ENCODE results near the gene RING1.

The RING1 gene

GRCh38 chr6:33192105-33192646 lies 16.1 kb upstream of the RING1 start, which contains the start of gene COL11A2:
COL11A2 (minus strand) TSS chr6:33192467; CDS start chr6:33192240, 227 bp downstream.
- in situ Hi-C loops (cut with MboI; ENCODE audit: low sequenced_read_pairs), result no loop called here

DNA sequence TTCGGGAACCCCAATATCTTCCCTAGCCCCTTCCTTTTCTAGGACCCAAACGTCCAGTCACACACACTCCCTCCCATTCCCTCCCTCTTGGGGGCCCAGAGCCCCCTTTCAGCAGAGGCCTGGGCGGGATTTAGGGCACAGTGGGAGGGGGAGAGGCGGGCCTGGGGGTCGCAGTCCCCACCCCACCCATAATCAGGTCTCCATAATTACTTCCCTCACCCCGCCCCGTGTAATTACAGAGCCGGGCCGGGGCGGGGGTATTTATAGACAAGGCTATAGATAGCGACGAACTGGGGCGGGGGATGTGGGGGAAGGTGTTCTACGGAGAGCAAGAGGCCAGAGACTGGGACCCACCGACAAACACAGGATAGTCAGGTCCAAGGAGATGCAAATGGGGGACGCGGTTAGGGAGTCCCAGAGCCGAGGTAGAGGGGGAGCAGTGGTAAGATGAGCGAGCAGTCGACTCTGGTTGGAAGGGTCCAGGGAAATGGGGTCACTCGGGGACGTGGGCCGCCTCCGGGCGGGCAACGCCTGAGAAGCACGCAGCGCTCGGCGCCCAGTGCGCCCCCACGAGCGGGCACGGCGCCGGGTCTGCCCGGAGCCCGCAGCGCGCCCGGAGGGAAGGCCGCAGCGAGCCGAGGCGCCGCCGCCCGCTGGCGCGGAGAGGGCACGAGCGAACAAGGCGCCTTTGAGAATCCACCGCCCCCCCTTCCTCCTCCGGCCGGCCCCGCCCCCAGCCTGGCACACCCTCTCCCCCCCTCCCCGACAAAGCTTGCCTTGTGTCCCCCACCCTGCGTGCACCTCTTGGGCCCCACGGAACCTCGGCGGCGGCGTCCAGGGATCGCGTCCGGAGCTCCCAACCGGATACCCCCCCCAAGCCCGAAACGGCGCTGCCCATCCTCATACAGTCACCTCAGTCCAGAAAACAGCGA lies 15.4 kb upstream of the RING1 start:
- in situ Hi-C loops (cut with MboI; ENCODE audit: low sequenced_read_pairs), result no loop called here

GRCh38 chr6:33193619-33194018 lies 14.7 kb upstream of the RING1 start:
- in situ Hi-C loops (cut with MboI; ENCODE audit: low sequenced_read_pairs), result no loop called here

- in situ Hi-C loops (cut with MboI; ENCODE audit: low sequenced_read_pairs), result no loop called here
These were observed 13.8 kb upstream of the RING1 start for GRCh38 chr6:33194431-33194979.

DNA sequence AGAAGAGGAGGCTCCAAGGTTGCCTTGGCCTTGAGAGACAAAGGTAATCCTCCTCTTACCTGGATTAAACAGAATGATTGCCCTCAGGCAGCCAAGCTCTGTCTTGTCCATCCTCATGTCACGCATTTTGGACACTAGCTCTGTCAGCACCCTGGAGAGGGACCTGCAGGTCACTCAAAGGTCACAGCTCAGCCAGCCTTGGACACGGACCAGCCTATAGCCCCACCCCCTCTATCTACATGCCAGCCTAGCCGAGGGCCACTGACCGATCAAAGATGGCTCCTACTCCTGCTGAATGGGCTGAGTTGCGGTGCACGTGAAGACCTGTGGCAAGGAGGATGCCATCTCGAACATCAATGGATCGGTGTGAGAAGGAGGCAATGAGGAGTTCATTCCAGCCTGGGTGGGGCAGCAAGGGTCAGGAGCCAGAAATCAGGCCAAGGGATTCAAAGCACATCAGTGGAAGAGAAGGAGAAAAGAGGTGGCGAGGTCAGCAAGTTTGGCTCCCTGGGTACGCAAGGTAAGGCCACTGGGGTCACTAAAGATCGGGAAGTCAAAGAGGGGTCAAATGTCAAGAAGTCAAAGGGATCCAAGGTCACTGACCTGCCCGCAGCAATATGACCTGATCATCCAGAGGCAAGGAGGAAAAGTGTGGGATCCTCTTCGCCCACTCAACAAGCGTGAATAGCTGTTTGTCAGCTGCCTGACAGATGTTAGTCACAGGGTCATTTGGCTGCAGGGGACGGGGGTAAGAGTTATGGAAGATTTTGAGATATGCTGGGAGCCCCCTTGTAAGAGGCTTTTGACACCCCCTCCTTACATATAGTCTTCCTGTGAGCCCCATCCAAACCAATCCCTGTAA lies 12.8 kb upstream of the RING1 start:
- in situ Hi-C loops (cut with MboI; ENCODE audit: low sequenced_read_pairs), result no loop called here

DNA sequence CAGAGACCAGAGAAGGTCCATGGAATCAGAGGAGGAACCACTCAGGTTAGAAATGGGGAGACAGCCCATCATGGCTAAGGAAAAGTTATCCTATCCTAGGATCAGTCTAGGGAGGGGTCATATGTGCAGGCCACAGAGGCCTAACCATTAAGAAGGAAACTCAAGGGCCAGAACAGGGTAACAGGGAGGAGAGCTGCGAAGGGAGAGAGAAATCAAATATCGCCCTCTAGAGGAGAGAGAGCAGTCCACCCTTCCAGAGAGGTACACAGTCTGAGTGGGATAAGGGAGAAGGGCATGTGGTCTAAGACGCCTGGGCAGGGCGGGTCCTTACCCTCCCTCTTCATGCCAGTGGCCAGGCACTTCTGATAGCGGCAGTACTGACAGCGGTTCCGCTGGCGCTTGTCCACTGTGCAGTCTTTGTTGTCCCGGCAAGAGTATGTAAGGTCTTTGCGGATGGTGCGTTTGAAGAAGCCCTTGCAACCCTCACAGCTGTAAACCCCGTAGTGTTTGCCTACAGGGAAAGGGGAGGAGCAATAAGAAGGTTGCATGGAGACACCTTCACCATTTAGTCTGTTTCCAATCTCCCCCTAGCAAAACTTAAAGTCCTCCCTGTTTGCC lies 10.8 kb upstream of the RING1 start:
- in situ Hi-C loops (cut with MboI; ENCODE audit: low sequenced_read_pairs), result no loop called here

DNA sequence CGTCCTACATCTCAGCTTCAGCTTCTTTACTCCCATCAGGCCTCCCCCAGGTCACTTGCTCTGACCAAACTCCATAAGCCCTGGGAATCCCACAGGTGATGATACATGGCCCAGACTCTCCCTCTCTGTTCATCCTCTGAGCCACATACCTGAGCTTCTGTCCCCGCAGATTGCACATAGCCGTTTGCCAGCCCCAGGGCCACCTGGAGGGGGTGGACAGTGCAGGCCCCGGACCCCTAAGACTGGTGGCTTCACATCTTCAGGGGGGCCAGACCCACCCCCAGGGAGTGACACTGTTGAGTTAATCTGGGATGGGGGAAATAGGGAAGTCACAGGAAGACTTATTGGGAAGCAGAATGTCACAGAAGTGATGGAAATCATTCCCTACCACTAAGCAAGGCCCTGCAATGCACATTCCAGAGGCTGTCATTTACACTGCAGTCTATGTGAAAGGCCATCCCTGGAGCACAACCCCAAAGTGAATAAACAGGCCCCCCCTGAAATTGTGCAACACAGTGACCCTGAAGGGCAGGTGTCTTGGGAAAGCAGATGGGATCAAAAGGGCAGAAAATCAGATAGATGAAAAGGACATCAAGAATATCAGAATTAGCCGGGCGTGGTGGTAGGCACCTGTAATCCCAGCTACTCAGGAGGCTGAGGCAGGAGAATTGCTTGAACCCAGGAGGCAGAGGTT lies 10.0 kb upstream of the RING1 start:
- in situ Hi-C loops (cut with MboI; ENCODE audit: low sequenced_read_pairs), result no loop called here

DNA sequence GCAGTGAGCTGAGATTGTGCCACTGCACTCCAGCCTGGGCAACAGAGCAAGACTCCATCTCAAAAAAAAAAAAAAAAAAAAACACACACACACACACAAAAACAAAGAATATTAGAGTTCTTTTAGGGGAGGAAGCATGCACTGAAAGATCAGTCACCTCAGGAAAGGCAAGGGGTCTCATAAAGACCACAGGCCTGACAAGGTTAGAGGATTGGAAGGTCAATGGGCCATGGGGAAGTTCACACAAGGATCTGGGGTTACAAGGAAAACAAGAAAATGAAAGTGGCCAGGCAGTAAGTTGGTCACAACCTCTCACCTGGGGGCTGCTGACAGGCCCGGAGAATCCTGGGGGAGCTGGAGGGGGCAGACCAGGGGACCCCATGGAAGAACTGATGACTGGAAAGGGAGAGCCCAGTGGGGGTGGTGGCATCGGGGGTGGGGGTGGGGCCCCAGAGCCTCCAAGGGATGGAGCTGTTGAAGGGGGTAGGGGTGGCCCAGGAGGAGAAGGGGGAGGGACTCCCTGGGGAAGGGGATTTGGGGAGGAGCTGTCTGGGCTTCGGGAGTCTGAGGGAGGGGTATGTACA lies 9.4 kb upstream of the RING1 start:
- in situ Hi-C loops (cut with MboI; ENCODE audit: low sequenced_read_pairs), result no loop called here

- in situ Hi-C loops (cut with MboI; ENCODE audit: low sequenced_read_pairs), result no loop called here
These were observed 8.5 kb upstream of the RING1 start for GRCh38 chr6:33199687-33200218.

GRCh38 chr6:33200219-33201146 lies 7.8 kb upstream of the RING1 start, which contains the start of the genes RXRB and SLC39A7:
RXRB (minus strand) TSS chr6:33200665; CDS start chr6:33200476, 189 bp downstream.
SLC39A7 (plus strand) TSS chr6:33200867; CDS start chr6:33201246, 379 bp downstream.
- in situ Hi-C loops (cut with MboI; ENCODE audit: low sequenced_read_pairs), result no loop called here

DNA sequence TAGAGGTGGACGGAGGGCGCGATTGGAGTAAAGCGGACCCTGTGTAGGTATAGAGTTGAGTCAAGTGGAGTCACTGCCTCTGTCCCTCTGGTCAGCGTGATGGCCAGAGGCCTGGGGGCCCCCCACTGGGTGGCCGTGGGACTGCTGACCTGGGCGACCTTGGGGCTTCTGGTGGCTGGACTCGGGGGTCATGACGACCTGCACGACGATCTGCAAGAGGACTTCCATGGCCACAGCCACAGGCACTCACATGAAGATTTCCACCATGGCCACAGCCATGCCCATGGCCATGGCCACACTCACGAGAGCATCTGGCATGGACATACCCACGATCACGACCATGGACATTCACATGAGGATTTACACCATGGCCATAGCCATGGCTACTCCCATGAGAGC lies 7.2 kb upstream of the RING1 start:
- in situ Hi-C loops (cut with MboI; ENCODE audit: low sequenced_read_pairs), result no loop called here

DNA sequence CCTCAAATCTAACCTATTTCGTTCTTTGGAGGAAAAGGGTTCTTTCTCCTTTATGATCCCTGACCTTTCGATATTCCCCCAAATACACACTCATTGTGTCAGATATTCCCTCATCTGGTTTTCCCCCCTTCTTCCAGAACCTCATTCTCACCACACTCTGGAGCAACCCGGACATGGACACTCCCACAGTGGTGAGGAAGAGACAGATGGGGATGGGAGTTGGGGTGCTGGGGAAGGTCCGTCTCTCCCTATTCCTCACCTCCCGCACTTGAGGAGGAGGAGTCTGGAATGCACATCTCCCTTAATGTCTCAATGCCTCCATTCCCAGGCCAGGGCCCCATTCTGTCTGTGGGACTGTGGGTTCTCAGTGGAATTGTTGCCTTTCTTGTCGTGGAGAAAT lies 6.4 kb upstream of the RING1 start:
- in situ Hi-C loops (cut with MboI; ENCODE audit: low sequenced_read_pairs), result no loop called here

DNA sequence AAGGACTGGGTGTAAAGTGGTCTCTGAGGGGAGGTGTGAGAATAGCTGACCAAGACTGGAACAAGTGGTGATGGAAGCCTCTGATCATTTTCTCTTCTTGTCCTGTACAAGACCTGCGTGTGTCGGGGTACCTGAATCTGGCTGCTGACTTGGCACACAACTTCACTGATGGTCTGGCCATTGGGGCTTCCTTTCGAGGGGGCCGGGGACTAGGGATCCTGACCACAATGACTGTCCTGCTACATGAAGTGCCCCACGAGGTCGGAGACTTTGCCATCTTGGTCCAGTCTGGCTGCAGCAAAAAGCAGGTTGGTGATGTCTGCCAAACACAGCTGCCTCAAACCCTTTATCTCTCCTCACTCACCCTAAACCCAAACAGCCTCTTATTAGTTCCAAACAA lies 5.5 kb upstream of the RING1 start:
- in situ Hi-C loops (cut with MboI; ENCODE audit: low sequenced_read_pairs), result no loop called here

DNA sequence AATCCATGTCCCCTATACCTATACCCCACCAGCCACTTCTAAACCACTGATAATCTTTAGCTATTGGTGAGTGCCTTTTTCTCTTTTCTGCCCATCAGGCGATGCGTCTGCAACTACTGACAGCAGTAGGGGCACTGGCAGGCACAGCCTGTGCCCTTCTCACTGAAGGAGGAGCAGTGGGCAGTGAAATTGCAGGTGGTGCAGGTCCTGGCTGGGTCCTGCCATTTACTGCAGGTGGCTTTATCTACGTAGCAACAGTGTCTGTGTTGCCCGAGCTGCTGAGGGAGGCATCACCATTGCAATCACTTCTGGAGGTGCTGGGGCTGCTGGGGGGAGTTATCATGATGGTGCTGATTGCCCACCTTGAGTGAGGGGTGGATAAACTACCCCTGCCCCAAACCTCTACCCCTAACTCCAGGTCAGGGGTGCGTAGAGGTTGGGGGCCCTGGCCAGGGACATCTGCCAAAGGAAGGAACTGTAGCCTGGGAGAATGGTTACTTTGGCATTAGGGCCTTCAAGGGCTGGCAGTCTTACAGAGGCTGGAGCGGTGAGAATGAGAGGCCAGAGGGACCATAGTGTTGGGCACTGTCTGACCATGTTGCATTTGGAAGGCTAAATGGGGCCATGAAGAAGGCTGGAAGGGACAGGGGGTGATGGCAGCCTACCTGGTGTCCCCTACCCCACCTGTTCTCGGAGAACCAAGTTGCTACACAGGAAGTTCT lies 4.7 kb upstream of the RING1 start:
- in situ Hi-C loops (cut with MboI; ENCODE audit: low sequenced_read_pairs), result no loop called here

DNA sequence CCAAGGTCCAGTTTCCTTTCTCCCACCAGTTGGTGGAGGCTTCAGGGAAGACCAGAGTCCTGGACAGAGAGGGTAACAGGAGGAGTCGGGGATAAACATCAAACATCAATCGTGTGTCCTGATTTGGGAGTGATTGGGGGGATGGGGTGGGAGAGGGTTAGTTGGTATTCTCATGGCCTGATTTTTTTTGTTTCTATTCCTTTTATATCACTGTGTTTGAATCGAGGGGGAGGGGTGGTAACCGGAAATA lies 4.2 kb upstream of the RING1 start:
- in situ Hi-C loops (cut with MboI; ENCODE audit: low sequenced_read_pairs), result no loop called here

- in situ Hi-C loops (cut with MboI; ENCODE audit: low sequenced_read_pairs), result no loop called here
These were observed 3.7 kb upstream of the RING1 start, which contains the start of gene HSD17B8 for GRCh38 chr6:33204415-33205190. HSD17B8 (plus strand) TSS chr6:33204655; CDS start chr6:33204669, 14 bp downstream.

Data from hTERT RPE-1 (cell line).